SH-SY5Y (cell line): ENCODE results near the gene MITF.

ENCODE experiments used
- GATA2 ChIP-seq: IDR thresholded peaks from 2 replicates; pipeline ENCODE4 v1.6.1; 2011; ENCODE audit warnings: mild to moderate bottlenecking, low read depth, low read length
- GATA3 ChIP-seq: IDR thresholded peaks from 2 replicates; pipeline ENCODE4 v1.6.1; 2011; ENCODE audit warnings: low read depth, mild to moderate bottlenecking, low read length, moderate library complexity

DNA sequence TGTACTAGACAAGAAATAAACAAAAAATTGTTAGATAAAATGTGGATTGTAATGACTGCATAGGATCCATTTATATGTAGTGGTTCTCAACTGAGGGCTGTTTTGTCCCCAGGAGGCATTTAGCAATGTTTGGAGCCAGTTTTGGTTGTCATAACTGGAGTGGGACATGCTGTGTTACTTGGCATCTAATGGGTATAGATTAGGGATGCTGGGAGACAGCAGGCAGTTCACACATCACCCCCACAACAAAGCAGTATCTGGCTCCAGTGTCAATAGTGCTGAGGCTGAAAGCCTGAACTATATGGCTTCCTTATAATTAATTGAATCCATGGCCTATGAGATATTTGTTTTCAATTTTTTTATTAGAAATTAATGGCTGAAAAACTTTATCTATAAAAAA lies 188.3 kb downstream of the MITF start:
- TF ChIP-seq GATA3 = no peak
- TF ChIP-seq GATA2 = no peak
